Karpas-422 (cell line): Measurements from ENCODE around the gene RPP38. TPM values are rescaled to one million over a fixed set of nuclear protein-coding genes. Genes with fewer than 3 reads are reported as not detected.
A peak's percentile ranks its signal among the peaks of the same experiment; 100 is the strongest.

ENCODE experiments used
- DNase-seq: peaks from one replicate; pipeline ENCODE4 v3.0.0-alpha.2; 2015
- H2AFZ ChIP-seq: fragments of 200-600 bp; sonication (generic); 2 replicates; pipeline ENCODE4 v1.6.1; 2014; ENCODE audit warnings: antibody characterized with exemption, low read length, mixed read lengths
- H3K27ac ChIP-seq: fragments of 200-600 bp; sonication (generic); 2 replicates; pipeline ENCODE4 v1.5.1; 2014; ENCODE audit warnings: mild to moderate bottlenecking, low read length, moderate library complexity
- H3K27me3 ChIP-seq: fragments of 200-600 bp; sonication (generic); 2 replicates; pipeline ENCODE4 v1.6.1; 2014; ENCODE audit warnings: low read length, mixed read lengths
- H3K36me3 ChIP-seq: fragments of 200-600 bp; sonication (generic); 2 replicates; pipeline ENCODE4 v1.6.1; 2014; ENCODE audit warnings: low read length, mixed read lengths; ENCODE audit not compliant: insufficient read depth
- H3K4me1 ChIP-seq: fragments of 200-600 bp; sonication (generic); 2 replicates; pipeline ENCODE4 v1.6.1; 2014; ENCODE audit warnings: mild to moderate bottlenecking, low read length, mixed read lengths
- H3K4me2 ChIP-seq: fragments of 200-600 bp; sonication (generic); 2 replicates; pipeline ENCODE4 v1.6.1; 2014; ENCODE audit warnings: low read length, low read depth, mild to moderate bottlenecking; ENCODE audit not compliant: poor library complexity, severe bottlenecking
- H3K4me3 ChIP-seq: fragments of 200-600 bp; sonication (generic); 2 replicates; pipeline ENCODE4 v1.5.1; 2014; ENCODE audit warnings: mild to moderate bottlenecking, antibody characterized with exemption, low read length, mixed read lengths
- H3K79me2 ChIP-seq: fragments of 200-600 bp; sonication (generic); 2 replicates; pipeline ENCODE4 v1.6.1; 2014; ENCODE audit warnings: mild to moderate bottlenecking, low read length, mixed read lengths
- H3K9ac ChIP-seq: fragments of 200-600 bp; sonication (generic); 2 replicates; pipeline ENCODE4 v1.6.0; 2014; ENCODE audit warnings: low read length
- H3K9me2 ChIP-seq: fragments of 200-600 bp; sonication (generic), shearing (Covaris generic); replicated peaks from 2 replicates; pipeline ENCODE4 v1.6.0; 2014; ENCODE audit warnings: mild to moderate bottlenecking, low read length, moderate library complexity; ENCODE audit not compliant: insufficient read depth
- H3K9me3 ChIP-seq: fragments of 300-700, 200-600 bp; sonication (generic); 2 replicates; pipeline ENCODE4 v1.6.1; 2014; ENCODE audit warnings: low read length, mixed read lengths
- H4K20me1 ChIP-seq: fragments of 200-600 bp; sonication (generic); 2 replicates; pipeline ENCODE4 v1.6.1; 2014; ENCODE audit warnings: mild to moderate bottlenecking, antibody characterized with exemption, low read length, low read depth; ENCODE audit not compliant: insufficient read depth
- total RNA-seq: library from RNA; depleted of rRNA; stranded (reverse); fragments of >200 nt; shearing (Covaris generic); gene quantifications from 2 replicates; pipeline ENCODE4 v1.2.3, GENCODE V29; 2014; ENCODE audit warnings: low replicate concordance; rRNA removed

Gene RPP38, protein sequence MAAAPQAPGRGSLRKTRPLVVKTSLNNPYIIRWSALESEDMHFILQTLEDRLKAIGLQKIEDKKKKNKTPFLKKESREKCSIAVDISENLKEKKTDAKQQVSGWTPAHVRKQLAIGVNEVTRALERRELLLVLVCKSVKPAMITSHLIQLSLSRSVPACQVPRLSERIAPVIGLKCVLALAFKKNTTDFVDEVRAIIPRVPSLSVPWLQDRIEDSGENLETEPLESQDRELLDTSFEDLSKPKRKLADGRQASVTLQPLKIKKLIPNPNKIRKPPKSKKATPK
- 18.0 and 24.3 TPM in 2 replicates for total RNA-seq

DNA sequence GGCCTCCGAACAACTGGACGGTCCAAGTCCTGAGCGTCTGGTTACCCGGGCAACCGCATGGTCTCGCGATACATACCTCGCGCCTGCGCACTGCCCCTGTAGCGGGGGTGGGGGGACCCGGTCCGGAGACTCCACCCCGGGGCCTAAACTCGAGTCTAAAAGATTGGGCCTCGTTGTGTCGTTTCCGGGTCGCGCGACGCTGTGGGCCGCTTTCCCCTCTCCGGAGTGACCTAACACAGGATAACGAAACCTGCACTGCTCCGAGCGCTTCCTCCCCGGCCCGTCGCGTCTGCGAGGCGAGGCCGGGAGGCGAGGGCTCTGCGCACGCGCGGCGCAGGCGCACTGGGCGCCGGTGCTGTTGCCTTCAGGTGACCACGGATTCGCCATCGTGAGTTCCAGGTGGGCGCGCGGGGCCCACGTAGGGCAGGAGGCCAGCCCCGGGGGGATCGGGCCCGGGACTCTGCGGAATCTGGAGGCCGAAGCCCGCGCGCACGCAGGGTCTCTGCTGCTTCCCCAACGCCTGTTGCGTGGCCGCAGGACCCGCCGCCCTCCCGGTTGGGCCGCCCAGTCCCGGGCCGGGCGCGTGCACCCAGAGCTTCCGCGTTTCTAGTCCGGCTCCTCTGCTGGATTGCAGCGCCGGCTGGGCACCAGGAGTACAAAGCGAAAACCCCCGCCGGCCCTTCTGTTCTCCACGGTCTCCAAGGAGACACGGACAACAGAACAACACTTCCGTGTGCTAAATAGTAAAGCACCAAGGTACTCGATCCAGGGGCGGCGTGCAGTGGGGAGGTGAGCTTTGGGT, at the start of gene RPP38:
Gene RPP38, plus strand, starts transcription at position 345 of the 802 bp plus-strand sequence. CDS start 5,960 bp downstream, outside the sequence.
- peaks cover 27% of the 10 kb centered on the region for H4K20me1 ChIP-seq
- no peaks in the 10 kb centered on the region for H3K9me2 ChIP-seq
- H3K4me3 ChIP-seq: peak within 1 kb of the TSS; percentile 94
- peaks cover 10% of the 10 kb centered on the region; the same call in 1 of the 2 replicates for H3K36me3 ChIP-seq
- peaks cover 19% of the 10 kb centered on the region for H3K4me1 ChIP-seq
- H2AFZ ChIP-seq: peak within 1 kb of the TSS; percentile 98
- H3K4me2 ChIP-seq: peak within 1 kb of the TSS; percentile 96
- DNase-seq: peak; percentile 98
- H3K79me2 ChIP-seq: peaks cover 48% of the 10 kb centered on the region
- H3K9me3 ChIP-seq: no peaks in the 10 kb centered on the region
- no peaks in the 10 kb centered on the region; the same call in 1 of the 2 replicates for H3K27me3 ChIP-seq
- peak within 1 kb of the TSS; percentile 89 for H3K9ac ChIP-seq
- H3K27ac ChIP-seq: peak within 1 kb of the TSS; percentile 88

DNA sequence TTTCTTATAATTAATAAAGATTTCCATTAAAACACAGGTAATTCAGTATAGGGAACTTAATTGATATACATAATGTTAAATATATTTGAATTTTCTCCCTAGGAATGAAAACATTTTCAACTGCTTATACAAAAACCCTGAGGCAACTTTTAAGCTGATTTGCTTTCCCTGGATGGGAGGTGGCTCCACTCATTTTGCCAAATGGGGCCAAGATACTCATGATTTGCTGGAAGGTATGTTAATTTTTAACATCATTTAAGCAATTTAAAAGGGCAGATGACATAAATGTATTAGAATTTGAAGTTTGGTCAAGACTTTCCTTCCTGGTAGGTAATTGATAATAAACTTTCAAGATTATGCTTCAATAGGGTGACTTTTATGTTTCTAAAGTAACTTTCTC, 47.6 kb upstream of the RPP38 start:
- Histone ChIP-seq H2AFZ (no peak overlapping the region), H4K20me1 (no peaks in the 10 kb centered on the region), H3K36me3 (no peaks in the 10 kb centered on the region), H3K27ac (no peak overlapping the region), H3K9me3 (no peaks in the 10 kb centered on the region), H3K79me2 (no peaks in the 10 kb centered on the region), H3K27me3 (no peaks in the 10 kb centered on the region), H3K9me2 (no peaks in the 10 kb centered on the region), H3K4me2 (no peak overlapping the region), H3K4me3 (no peak overlapping the region), H3K4me1 (no peaks in the 10 kb centered on the region), H3K9ac (no peak overlapping the region)
- no peak for DNase-seq

GRCh38 chr10:15052121-15052520, 45.0 kb upstream of the RPP38 start:
- no peaks in the 10 kb centered on the region for H3K9me3 ChIP-seq
- H3K36me3 ChIP-seq: no peaks in the 10 kb centered on the region
- no peaks in the 10 kb centered on the region for H4K20me1 ChIP-seq
- H2AFZ ChIP-seq: no peak overlapping the region
- no peaks in the 10 kb centered on the region for H3K79me2 ChIP-seq
- no peak for DNase-seq
- H3K27me3 ChIP-seq: no peaks in the 10 kb centered on the region
- no peak overlapping the region for H3K4me2 ChIP-seq
- no peak overlapping the region for H3K27ac ChIP-seq
- H3K4me1 ChIP-seq: no peaks in the 10 kb centered on the region
- no peak overlapping the region for H3K9ac ChIP-seq
- no peaks in the 10 kb centered on the region for H3K9me2 ChIP-seq
- no peak overlapping the region for H3K4me3 ChIP-seq

- Histone ChIP-seq H3K4me3 (no peak overlapping the region), H3K4me1 (no peaks in the 10 kb centered on the region), H2AFZ (no peak overlapping the region)
Observed at GRCh38 chr10:15053061-15053460, 44.1 kb upstream of the RPP38 start.

GRCh38 chr10:15058689-15059088, 38.5 kb upstream of the RPP38 start:
- Histone ChIP-seq H3K4me1 (no peaks in the 10 kb centered on the region), H3K9me2 (no peaks in the 10 kb centered on the region), H3K27me3 (no peaks in the 10 kb centered on the region), H3K79me2 (no peaks in the 10 kb centered on the region), H3K4me3 (no peak overlapping the region), H2AFZ (no peak overlapping the region), H3K36me3 (no peaks in the 10 kb centered on the region), H3K27ac (no peak overlapping the region), H3K9me3 (no peaks in the 10 kb centered on the region), H3K4me2 (no peak overlapping the region), H4K20me1 (no peaks in the 10 kb centered on the region), H3K9ac (no peak overlapping the region)
- no peak for DNase-seq

More at GRCh38 chr10:15053061-15053460, 44.1 kb upstream of the RPP38 start:
- no peaks in the 10 kb centered on the region for H3K9me3 ChIP-seq
- no peaks in the 10 kb centered on the region for H3K36me3 ChIP-seq
- H3K27ac ChIP-seq: no peak overlapping the region
- H3K79me2 ChIP-seq: no peaks in the 10 kb centered on the region
- H4K20me1 ChIP-seq: no peaks in the 10 kb centered on the region
- H3K27me3 ChIP-seq: no peaks in the 10 kb centered on the region
- no peaks in the 10 kb centered on the region for H3K9me2 ChIP-seq
- no peak overlapping the region for H3K4me2 ChIP-seq
- no peak overlapping the region for H3K9ac ChIP-seq
- DNase-seq: no peak

DNA sequence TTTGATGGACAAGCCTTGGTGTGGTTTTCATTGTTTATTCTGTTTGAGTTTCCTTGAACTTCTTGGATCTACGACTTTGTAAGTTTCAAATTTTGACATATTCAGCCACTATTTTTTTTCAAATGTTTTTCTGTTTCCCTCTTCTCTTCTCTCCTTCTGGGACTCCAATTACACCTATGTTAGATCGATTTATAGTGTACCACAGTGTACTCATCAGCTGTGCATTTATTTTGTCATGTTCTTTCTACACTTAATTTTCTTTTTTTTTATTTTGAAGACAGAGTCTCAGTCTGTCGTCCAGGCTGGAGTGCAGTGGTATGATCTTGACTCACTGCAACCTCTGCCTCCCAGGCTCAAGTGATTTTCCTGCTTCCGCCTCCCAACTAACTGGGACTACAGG, 37.2 kb upstream of the RPP38 start:
- no peak overlapping the region for H3K4me2 ChIP-seq
- no peaks in the 10 kb centered on the region for H3K4me1 ChIP-seq
- H4K20me1 ChIP-seq: no peaks in the 10 kb centered on the region
- no peak overlapping the region for H3K4me3 ChIP-seq
- DNase-seq: no peak
- H3K79me2 ChIP-seq: no peaks in the 10 kb centered on the region
- no peaks in the 10 kb centered on the region for H3K36me3 ChIP-seq
- no peak overlapping the region for H3K9ac ChIP-seq
- H3K9me2 ChIP-seq: no peaks in the 10 kb centered on the region
- H3K9me3 ChIP-seq: no peaks in the 10 kb centered on the region
- H3K27me3 ChIP-seq: no peaks in the 10 kb centered on the region
- no peak overlapping the region for H2AFZ ChIP-seq
- no peak overlapping the region for H3K27ac ChIP-seq

GRCh38 chr10:15060638-15061037, 36.5 kb upstream of the RPP38 start:
- Histone ChIP-seq H3K4me1 (no peaks in the 10 kb centered on the region), H4K20me1 (no peaks in the 10 kb centered on the region), H3K79me2 (no peaks in the 10 kb centered on the region), H3K9ac (no peak overlapping the region), H2AFZ (no peak overlapping the region), H3K36me3 (no peaks in the 10 kb centered on the region), H3K27ac (no peak overlapping the region), H3K27me3 (no peaks in the 10 kb centered on the region; the same call in 1 of the 2 replicates), H3K4me2 (no peak overlapping the region), H3K4me3 (no peak overlapping the region), H3K9me3 (no peaks in the 10 kb centered on the region), H3K9me2 (no peaks in the 10 kb centered on the region)
- DNase-seq: no peak

- no peaks in the 10 kb centered on the region for H3K9me2 ChIP-seq
- H3K9ac ChIP-seq: no peak overlapping the region
- no peaks in the 10 kb centered on the region for H3K79me2 ChIP-seq
- no peak overlapping the region for H2AFZ ChIP-seq
- H3K27me3 ChIP-seq: no peaks in the 10 kb centered on the region; the same call in 1 of the 2 replicates
- no peak overlapping the region for H3K27ac ChIP-seq
- no peaks in the 10 kb centered on the region for H3K36me3 ChIP-seq
- H4K20me1 ChIP-seq: no peaks in the 10 kb centered on the region
- no peak overlapping the region for H3K4me3 ChIP-seq
- no peaks in the 10 kb centered on the region for H3K4me1 ChIP-seq
- no peak for DNase-seq
- H3K4me2 ChIP-seq: no peak overlapping the region
- H3K9me3 ChIP-seq: no peaks in the 10 kb centered on the region
Observed at GRCh38 chr10:15067154-15067553, 30.0 kb upstream of the RPP38 start.
